Measurements from ENCODE around the gene ZNF664. TPM values are rescaled to one million over a fixed set of nuclear protein-coding genes. Genes with fewer than 3 reads are reported as not detected.

Gene ZNF664
- total and polyA plus RNA-seq, 2 experiments from 2014 or later, result 40.5 to 115 TPM

- Histone ChIP-seq H3K9me3 (ENCODE audit: low read depth) (no peaks in the 10 kb centered on the region), H3K27me3 (no peaks in the 10 kb centered on the region), H3K4me3 (no peak overlapping the region), H3K4me1 (ENCODE audit: low read depth) (peaks cover 11% of the 10 kb centered on the region), H3K27ac (no peak overlapping the region), H3K36me3 (no peaks in the 10 kb centered on the region)
- no peak for DNase-seq (ENCODE audit: low read depth in 1 of 2, low spot score in 1 of 2)
- no peak for TF ChIP-seq CTCF (IDR thresholded peaks at IDR 0.05; ENCODE audit: low read depth, low read length)
Measured at GRCh38 chr12:124034297-124034696, 61.3 kb downstream of the ZNF664 start.

- DNase-seq (ENCODE audit: low read depth in 1 of 2, low spot score in 1 of 2), result no peak
Measured at GRCh38 chr12:124035163-124035562, 62.1 kb downstream of the ZNF664 start.

GRCh38 chr12:124036171-124036598 lies 63.2 kb downstream of the ZNF664 start:
- no peak overlapping the region for H3K4me3 ChIP-seq

More at GRCh38 chr12:124035163-124035562, 62.1 kb downstream of the ZNF664 start:
- H3K4me1 ChIP-seq (ENCODE audit: low read depth), result peaks cover 10% of the 10 kb centered on the region
- H3K9me3 ChIP-seq (ENCODE audit: low read depth), result no peaks in the 10 kb centered on the region
- no peak for TF ChIP-seq CTCF (IDR thresholded peaks at IDR 0.05; ENCODE audit: low read depth, low read length)
- H3K27me3 ChIP-seq, result no peaks in the 10 kb centered on the region
- H3K27ac ChIP-seq, result no peak overlapping the region
- H3K4me3 ChIP-seq, result no peak overlapping the region
- H3K36me3 ChIP-seq, result no peaks in the 10 kb centered on the region

GRCh38 chr12:124036657-124037109 lies 63.7 kb downstream of the ZNF664 start:
- Histone ChIP-seq H3K27me3 (no peaks in the 10 kb centered on the region), H3K9me3 (ENCODE audit: low read depth) (no peaks in the 10 kb centered on the region), H3K36me3 (no peaks in the 10 kb centered on the region), H3K27ac (no peak overlapping the region), H3K4me1 (ENCODE audit: low read depth) (no peaks in the 10 kb centered on the region), H3K4me3 (no peak overlapping the region)
- peak; percentile 83 for TF ChIP-seq CTCF (IDR thresholded peaks at IDR 0.05; ENCODE audit: low read depth, low read length)
- peak; percentile 57 to 58 for DNase-seq (ENCODE audit: low read depth in 1 of 2, low spot score in 1 of 2)

More at GRCh38 chr12:124036171-124036598, 63.2 kb downstream of the ZNF664 start:
- Histone ChIP-seq H3K9me3 (ENCODE audit: low read depth) (no peaks in the 10 kb centered on the region), H3K27ac (no peak overlapping the region), H3K4me1 (ENCODE audit: low read depth) (peaks cover under 1% of the 10 kb centered on the region), H3K27me3 (no peaks in the 10 kb centered on the region), H3K36me3 (no peaks in the 10 kb centered on the region)
- TF ChIP-seq CTCF (IDR thresholded peaks at IDR 0.05; ENCODE audit: low read depth, low read length), result no peak
- no peak for DNase-seq (ENCODE audit: low read depth in 1 of 2, low spot score in 1 of 2)

- Histone ChIP-seq H3K27ac (no peak overlapping the region), H3K27me3 (no peaks in the 10 kb centered on the region), H3K9me3 (ENCODE audit: low read depth) (no peaks in the 10 kb centered on the region), H3K4me1 (ENCODE audit: low read depth) (no peaks in the 10 kb centered on the region), H3K36me3 (no peaks in the 10 kb centered on the region), H3K4me3 (no peak overlapping the region)
- no peak for DNase-seq (ENCODE audit: low read depth in 1 of 2, low spot score in 1 of 2)
- no peak for TF ChIP-seq CTCF (IDR thresholded peaks at IDR 0.05; ENCODE audit: low read depth, low read length)
Measured at GRCh38 chr12:124037331-124037730, 64.3 kb downstream of the ZNF664 start.
